GM21423 (cell line): ENCODE results near the gene VWF.
"Not testable (repeated sequence)": the region's sequence is repeated elsewhere in the genome, so short reads cannot be mapped to it uniquely, and the experiment has no call there.

Source experiments
- ATAC-seq: cut with Tn5 transposase; IDR thresholded peaks from one replicate; pipeline ENCODE4 v1.9.1; 2021; ENCODE audit warnings: mild to moderate bottlenecking, moderate library complexity; ENCODE audit not compliant: unreplicated experiment

VWF gene

DNA sequence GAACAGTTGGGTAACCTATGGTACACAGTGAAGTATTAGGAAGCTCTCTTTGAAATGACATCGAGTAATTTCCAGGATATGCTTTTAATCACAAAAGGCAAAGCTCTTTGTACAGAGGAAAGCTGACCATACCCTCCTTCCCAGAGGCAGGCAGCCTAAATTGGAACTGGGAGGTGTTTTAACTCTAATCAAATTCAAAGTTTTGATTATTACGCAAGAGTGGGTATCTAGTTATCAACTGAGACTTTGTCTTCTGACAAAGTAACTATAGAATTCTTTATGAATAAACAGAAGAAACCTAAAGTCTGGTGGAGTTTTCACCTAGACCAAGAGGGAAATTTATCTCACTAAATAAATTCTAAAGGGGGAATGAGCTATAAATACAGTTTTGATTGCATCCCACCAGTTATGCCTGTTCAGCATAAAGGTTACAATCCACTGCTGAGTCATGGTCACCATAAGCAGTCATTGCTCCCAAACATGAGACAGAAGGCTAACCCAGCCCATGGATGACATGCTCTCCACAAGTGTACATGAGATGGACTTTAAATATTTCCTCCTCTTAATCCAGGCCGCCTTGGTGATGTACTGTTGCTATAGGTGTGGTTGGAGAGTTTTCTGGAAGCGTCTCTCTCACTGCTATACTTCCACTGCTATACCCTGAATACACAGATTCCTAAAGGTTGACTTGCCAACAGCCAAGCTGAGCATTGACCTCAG, 113.7 kb downstream of the VWF start:
- not testable (repeated sequence) for ATAC-seq

DNA sequence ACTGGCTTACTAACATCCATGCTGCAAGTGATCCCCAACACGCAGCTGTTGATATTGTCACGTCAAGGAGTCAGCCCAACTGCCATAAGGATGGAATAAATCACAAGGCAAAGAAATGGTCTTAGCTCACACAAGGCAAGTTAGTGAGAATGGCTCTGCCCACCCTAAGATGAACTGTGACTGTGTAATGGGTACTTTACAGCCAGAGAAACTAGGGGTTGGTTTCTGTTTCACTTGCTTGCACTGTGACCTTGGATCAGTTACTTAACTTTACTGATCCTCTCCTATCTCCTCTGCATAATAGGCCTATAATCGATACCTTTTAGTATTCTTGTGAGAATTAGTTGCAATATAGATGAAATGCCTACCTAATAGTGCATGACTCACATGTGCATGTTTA, 127.2 kb downstream of the VWF start:
- no peak for ATAC-seq

GRCh38 chr12:5996459-5996858, 128.0 kb downstream of the VWF start:
- no peak for ATAC-seq

DNA sequence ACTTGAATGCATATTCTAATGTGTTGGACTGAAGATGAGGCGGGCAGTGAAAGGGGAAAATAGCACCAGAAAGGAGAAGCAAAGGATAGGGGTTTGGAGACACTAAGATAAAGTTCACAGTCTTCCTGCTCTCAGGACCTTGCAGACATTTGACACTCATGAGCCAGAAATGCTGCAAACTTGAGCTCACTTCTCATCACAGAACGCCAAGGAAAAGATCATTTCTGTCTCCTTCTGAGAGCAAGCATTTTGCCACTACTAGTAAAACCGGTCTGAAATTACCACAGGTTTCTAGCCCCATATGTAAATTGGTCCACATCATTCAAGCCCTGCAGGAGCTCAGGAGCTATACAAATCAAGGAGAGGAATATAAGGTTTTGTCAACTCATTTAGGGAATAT, 134.8 kb downstream of the VWF start:
- no peak for ATAC-seq

- ATAC-seq = no peak
Observed at GRCh38 chr12:5988659-5989116, 135.8 kb downstream of the VWF start.

- no peak for ATAC-seq
Observed at GRCh38 chr12:5988088-5988487, 136.4 kb downstream of the VWF start.

DNA sequence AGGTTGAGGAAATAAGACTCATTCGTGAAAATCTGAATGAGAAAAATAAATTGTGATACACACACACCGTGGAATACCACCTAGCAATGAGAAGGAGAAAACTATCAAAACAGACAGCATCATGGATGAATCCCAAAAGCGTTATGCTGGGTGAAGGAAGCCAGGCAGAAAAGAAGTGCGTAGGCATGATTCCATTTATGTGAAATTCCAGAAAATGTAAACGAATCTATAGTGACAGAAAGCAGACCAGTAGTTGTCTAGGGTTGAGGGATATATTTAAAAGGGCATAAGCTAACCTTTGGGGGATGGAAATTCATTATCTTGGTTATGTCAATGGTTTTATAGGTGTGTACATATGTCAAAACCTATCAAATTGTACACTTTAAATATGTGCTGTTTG, 136.9 kb downstream of the VWF start:
- ATAC-seq = no peak

DNA sequence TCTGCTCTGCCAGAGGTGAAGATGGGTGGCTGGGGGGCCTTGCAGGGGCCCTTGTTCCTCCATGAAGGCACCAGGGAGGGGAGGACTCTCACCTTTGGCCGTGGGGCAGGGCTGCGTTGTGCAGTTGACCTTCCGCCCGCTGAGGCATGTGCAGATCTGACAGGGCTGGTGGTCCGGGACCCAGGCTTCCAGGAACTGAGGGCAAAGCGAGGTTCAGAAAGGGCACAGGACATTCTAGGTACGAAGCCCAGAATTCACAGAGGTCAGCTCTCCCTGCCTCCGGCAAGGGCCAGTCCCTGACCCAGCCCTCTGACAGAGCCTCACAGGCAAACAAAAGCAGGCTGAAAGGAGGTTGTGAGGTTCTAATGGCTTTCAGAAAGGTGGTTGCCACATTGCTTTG, 139.0 kb downstream of the VWF start:
- no peak for ATAC-seq

GRCh38 chr12:5984873-5985272, 139.6 kb downstream of the VWF start:
- no peak for ATAC-seq

- no peak for ATAC-seq
Observed at GRCh38 chr12:5982106-5982505, 142.4 kb downstream of the VWF start.

- no peak for ATAC-seq
Observed at GRCh38 chr12:5977556-5977955, 146.9 kb downstream of the VWF start.

DNA sequence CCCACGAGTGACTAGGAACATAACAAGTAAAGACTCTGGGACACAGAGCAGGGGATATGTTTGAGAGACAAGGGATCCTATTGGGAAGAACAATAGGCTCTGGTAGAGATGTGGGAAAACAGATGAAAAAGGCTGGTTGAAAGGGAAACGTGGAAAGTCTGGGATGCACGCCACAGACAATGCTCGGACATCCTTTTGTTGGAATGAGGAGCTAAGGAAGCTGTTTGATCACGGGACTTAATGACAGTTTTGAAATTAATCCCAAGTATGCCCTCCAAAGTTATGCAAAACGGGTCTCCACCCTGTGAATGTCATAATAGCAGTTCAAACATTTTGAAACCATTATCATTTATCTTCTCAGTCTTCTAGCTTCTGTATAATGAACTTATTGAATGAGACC, 147.8 kb downstream of the VWF start:
- no peak for ATAC-seq

GRCh38 chr12:5976196-5976595, 148.3 kb downstream of the VWF start:
- ATAC-seq = no peak

DNA sequence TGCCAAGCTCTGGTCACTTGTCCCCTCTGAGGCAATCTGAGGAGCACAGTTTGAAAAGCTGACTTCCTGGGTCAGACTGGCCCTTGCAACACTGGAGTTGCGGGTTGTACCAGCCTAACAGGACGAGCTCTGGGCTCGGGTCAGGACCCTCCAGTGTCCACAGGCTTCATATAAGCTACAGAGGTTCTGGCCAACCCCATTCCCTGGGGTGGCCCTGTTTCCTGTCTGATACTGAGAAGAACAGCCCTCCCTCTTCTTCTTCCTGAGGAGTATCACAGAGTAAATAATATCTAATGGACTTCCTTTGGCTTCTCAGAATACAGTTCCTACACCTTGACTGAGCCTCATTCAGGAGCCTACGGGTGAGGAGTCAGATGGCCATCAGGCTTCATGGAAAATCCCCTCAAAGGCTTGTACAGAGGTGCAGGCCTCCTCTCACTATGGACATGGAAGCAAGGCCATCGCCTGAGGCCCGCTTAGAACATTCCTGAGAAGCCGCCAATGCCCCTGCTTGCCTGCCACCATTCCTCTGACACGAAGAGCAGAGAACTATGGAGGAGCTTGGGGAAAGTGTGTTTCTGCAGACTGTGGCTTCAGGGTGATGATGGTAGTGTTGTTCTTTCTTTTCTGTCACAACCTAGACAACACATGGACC, 150.9 kb downstream of the VWF start:
- no peak for ATAC-seq

- no peak for ATAC-seq
Observed at GRCh38 chr12:5972387-5972786, 152.1 kb downstream of the VWF start.

DNA sequence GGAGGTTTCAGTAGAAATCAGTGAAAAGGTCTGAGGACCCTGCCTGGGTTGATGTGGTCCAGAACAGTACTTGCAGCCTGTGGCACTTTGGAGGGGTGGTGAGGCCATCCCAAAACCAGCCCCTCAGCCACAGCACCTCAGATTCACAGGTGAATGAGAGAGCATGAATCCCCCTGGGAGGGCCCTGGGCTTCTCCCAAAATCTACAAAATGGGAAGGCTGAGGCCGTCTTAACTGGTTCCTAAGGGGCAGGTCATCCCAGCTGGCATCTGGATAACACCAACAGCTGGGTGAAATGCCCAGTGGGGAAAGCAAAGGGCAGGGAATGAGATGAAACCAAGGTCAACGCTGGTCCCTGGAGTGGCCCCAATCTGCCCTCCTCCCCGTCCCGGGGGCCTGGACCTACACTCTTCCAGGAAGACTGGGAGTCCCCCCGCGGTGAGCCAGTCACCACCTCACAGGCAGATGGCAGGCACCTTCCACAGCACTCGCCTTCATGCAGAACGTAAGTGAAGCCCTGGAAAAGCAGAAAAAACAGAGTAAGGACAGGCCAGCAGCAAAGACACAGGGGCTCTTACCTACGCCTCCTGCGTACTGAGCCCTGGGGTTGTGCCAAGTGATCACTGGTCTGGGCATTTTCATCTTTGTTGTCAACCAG, 153.1 kb downstream of the VWF start:
- ATAC-seq = no peak

DNA sequence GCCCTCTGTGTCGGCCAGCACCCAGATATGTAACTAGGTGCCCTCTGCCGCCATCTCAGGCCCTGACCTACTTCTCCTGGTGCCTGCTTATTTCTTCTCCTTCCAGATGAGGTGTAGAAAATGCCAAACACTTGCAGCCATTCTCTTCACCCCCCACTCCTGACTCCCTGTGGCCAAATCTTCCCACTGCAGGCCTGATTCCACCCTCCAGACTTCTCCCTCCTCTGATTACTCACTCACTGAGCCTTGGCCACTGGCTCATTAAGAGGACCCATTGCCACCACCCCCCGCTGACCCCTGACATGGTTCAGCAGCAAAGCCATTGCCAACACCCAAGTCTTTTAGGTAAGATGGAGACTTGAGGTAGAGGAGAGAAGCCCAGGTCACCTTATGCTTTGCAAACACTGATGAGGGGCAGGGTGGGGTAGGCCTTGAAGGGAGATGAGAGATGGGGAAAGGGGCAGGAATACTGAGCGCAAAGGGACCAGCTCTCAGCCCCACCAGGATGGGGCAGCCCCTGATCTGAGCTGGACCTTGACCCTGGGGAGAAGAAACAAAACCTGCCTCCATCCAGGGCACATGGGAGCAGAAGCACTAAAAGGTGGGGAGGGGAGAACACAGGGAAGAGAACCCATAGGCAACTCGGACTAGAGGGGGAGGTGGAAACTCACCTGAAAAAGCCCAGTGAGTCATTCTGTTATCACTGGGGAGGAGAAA, 154.3 kb downstream of the VWF start:
- ATAC-seq = no peak

DNA sequence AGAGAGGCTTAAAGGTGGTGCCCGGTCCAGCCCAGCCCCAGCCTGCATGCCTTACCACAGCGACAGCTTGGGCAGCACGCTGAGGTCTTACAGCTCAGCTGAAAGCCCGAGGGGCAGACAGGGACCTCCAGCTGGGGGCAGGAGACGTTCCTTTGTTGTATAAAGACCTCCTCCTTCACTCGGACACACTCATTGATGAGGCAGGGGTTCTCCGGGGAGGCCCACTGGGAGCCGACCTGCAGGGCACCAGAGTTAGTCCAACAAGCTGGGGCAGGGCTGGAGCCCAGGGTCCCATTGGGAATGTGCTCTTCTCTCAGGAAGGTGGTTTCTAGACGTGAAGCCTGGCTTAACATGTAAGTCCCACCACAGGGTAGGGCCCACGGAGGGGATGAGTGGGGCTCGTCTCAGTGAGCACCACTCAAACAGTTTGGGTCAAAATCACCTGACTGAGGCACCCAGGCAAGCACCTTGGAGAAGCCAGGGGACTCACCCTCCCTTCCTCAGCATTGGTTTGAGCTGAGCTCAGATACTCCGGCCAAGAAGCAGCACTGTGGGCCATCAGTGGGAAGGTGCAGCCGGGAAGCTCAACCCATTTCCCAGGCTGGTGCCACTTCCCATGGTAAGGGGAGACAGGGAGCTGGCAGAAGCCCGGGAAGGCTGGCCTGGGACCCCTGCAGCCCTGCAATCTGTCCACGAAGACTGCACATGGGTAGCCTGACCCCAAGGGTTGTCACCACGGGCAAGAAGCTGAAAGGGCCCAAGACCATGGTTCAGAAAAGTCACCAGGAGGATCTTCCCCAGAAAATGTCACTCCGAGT, 155.1 kb downstream of the VWF start:
- ATAC-seq = no peak

GRCh38 chr12:5967645-5968415, 156.6 kb downstream of the VWF start:
- ATAC-seq = no peak
